Measurements from ENCODE around the gene BRD2.

- TF ChIP-seq CTCF (IDR thresholded peaks at IDR 0.05) (no peak), POLR2A (IDR thresholded peaks at IDR 0.05) (no peak), EP300 (IDR thresholded peaks at IDR 0.05) (no peak)
These were observed 53.5 kb downstream of the BRD2 start for GRCh38 chr6:33021917-33022316.
